WI38 (cell line): ENCODE data around the gene LRMDA.

Source experiments
- H3K4me3 ChIP-seq: 2 replicates; pipeline ENCODE4 v1.5.1; 2011; ENCODE audit warnings: low read depth, mild to moderate bottlenecking, control low read depth, low read length
- TF ChIP-seq, protein P1 (sequence below): IDR thresholded peaks from 2 replicates; pipeline ENCODE4 v1.5.1; 2012; ENCODE audit warnings: low read depth, mild to moderate bottlenecking, control low read depth, low read length

The LRMDA gene

DNA sequence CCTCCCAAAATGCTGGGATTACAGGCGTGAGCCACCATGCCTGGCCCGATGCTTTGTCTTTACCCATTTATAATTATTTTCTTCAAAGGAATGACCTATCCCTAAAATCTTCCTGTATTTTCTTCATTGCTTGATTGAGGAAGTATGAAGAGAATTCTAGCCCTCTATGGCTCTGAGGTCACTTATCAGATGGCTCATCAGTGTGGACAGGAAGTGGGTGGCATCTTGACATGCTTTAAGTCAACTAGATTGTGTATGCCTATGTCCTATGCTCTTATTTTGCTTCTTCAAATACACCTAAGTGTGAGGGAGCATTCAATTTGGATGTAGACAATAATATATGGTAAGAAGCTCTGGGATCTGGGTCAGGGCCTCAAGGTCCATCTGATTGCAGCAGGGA lies 1020.5 kb downstream of the LRMDA start:
- no peak overlapping the region for H3K4me3 ChIP-seq
- TF ChIP-seq, protein P1, sequence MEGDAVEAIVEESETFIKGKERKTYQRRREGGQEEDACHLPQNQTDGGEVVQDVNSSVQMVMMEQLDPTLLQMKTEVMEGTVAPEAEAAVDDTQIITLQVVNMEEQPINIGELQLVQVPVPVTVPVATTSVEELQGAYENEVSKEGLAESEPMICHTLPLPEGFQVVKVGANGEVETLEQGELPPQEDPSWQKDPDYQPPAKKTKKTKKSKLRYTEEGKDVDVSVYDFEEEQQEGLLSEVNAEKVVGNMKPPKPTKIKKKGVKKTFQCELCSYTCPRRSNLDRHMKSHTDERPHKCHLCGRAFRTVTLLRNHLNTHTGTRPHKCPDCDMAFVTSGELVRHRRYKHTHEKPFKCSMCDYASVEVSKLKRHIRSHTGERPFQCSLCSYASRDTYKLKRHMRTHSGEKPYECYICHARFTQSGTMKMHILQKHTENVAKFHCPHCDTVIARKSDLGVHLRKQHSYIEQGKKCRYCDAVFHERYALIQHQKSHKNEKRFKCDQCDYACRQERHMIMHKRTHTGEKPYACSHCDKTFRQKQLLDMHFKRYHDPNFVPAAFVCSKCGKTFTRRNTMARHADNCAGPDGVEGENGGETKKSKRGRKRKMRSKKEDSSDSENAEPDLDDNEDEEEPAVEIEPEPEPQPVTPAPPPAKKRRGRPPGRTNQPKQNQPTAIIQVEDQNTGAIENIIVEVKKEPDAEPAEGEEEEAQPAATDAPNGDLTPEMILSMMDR, result no peak

DNA sequence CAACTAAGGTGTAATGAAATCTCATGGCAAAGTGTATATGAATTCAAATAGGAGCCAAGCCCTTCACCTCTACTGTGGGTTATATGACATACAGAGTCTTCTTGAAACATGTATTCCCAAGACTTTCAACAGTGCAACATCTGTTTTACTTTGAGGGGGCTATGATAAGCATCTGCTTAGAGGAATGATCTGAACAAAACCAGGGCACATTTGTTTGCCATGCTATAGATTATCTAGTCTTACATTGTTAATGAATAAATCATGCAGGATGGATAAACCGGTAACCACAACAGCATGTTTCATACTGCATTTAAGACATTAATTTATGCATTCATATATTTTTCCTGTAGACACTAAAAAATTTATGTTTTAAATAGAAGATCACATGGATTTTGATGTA lies 1021.9 kb downstream of the LRMDA start:
- TF ChIP-seq, protein P1, result no peak
- H3K4me3 ChIP-seq, result no peak overlapping the region

DNA sequence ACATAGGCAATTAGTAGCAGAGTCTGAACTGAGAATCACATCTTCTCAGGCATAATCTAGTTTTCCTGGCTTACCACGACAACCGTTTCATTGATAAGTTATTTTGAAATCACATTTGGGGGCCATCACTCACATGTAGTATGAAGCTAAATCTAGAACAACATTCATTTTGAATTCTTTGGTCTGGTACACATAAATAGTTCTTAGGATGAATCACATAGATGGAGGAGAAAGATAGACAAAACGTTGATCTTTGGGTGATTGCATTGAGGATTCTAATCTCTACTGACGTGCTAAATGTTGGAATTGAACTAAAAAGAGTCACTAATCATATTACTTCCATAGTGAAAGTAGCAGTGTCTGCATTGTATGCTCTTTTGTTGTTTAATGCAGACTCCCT lies 1022.6 kb downstream of the LRMDA start:
- no peak overlapping the region for H3K4me3 ChIP-seq
- TF ChIP-seq, protein P1, result no peak

DNA sequence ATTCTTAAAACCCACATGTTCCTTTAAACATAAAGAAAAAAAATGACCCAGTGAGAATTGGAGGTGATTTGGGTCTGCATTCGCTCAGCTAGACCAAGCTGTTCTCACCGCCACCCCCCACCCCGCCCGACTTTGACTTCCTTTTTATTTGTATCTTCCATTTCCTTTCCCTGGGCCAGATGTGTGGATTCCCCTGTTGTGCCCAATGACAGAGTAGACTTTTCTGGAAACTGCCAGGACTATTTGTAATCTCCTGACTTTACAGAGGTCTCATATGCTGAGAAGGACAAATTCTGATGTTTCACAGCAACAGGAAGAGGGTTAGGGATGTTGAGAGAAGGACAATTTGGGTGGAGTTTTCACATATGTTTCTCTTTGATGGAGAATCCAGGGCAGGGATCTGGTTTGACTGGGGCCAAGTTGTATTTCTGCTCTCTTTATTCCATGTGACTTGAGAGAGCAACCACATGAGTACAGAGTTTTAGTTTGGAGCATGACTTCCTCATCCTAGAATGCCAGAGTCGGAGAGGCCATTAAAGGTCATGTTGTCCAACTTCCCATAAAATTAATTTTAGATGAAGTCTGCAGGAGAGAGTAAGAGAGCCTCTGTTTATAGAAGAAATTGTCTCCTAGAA lies 1023.2 kb downstream of the LRMDA start:
- no peak overlapping the region for H3K4me3 ChIP-seq
- TF ChIP-seq, protein P1, result no peak

DNA sequence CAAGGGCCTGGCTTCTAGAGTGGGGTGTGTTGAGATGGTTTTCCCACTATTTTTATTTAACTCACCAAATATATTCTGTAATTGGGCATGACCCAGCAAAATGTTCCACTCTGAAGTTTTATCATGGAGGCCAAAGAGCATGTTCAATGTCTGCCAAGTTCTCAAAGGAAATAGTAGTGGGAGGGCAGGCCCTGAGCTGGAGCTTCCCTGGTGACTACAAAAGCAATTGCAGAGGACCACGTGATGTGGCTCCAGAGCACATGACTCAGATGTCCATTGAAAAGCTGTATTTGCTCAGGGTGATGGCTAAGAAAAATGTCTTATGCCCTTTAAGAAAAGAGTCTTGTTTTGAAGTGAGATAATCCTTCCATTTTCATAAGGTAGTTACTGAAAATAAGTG lies 1024.8 kb downstream of the LRMDA start:
- TF ChIP-seq, protein P1, result no peak

DNA sequence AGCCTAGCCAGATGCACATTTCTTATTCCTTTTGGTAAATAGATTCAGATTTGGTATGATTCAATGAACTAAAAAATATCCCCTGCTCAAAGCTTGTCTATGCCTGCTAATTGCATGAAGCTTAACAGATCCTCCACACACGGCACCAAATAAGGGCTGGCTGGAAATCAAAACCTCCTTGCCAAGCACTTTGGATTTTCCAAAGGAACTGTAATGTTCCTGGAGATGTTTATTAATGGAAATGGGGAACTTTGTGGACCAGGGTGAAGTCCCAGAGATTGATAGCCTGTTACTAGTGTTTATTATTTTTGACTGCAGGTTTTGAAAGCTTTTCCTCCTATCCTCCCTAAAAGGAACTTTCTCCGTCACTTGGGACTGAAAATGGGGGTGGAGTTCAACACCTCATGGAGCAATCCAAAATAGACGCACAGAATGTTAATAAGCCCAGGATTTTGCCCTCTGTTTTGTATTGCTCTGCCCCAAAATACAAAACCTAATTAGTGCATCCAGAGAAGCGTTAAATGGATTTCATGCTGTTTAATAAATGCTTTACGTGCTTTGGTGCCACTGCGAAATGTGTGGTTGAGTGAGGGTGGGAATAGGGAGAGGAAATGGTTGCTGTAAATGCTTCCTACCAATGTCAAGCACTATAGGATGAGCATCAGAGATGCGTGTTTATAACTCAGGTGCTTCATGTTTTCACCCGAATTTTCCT lies 1027.7 kb downstream of the LRMDA start:
- H3K4me3 ChIP-seq, result no peak overlapping the region
- TF ChIP-seq, protein P1, result no peak

More for the DNA sequence above, 1024.8 kb downstream of the LRMDA start:
- no peak overlapping the region for H3K4me3 ChIP-seq

DNA sequence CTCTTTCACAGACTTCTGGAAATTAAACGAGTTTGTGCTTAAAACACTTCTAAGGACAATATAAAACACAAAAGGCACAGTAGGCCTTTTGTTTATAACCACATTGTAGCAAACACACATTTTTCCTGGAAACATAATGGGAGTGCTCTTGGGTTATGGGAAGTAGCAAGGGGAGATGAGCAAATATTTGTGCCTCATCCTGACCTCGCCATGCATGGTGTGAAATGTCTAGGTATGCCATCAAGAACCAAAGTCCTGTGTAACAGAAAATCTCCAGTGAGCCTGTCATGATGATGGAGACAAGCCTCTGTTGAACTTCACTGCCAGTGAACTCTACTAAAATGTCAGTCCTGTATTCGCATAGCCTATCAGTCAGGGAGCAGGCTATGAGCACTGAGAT lies 1029.6 kb downstream of the LRMDA start:
- H3K4me3 ChIP-seq, result no peak overlapping the region
- TF ChIP-seq, protein P1, result no peak
